MCF 10A (cell line): ENCODE data around the gene ZBTB46. TPM values are rescaled to one million over a fixed set of nuclear protein-coding genes. Genes with fewer than 3 reads are reported as not detected.
A peak's percentile ranks its signal among the peaks of the same experiment; 100 is the strongest.

Experiments used
- BruUV-seq: library from RNA; stranded (reverse); fragments of 400-500 nt; replicated peaks from 2 replicates; lab custom pipeline; 2021; lab: Mats Ljungman, UMichigan
- CTCF ChIA-PET: fragments of 300-600 bp; sonication (Branson Sonifier 250); formaldehyde crosslinking; extraction: SDS; loops from one replicate; lab custom pipeline; 2021; ENCODE audit warnings: antibody characterized with exemption, inconsistent platforms; lab: Yijun Ruan, JAX
- POLR2A ChIA-PET: fragments of 300-600, 350-650 bp; sonication (Branson Sonifier 250); formaldehyde crosslinking; extraction: SDS; loops from one replicate; lab custom pipeline; 2020; ENCODE audit warnings: antibody characterized with exemption, inconsistent platforms; lab: Yijun Ruan, JAX
- DNase-seq: peaks from one replicate; pipeline ENCODE4 v3.0.0-alpha.2; 2018; ENCODE audit not compliant: unreplicated experiment
- H3K27ac Mint-ChIP-seq: one replicate; pipeline ENCODE4 v1.8.0; 2022; ENCODE audit warnings: mild to moderate bottlenecking, low read depth, mixed read lengths; ENCODE audit not compliant: unreplicated experiment
- H3K27me3 Mint-ChIP-seq: one replicate; pipeline ENCODE4 v1.8.0; 2022; ENCODE audit warnings: mixed read lengths; ENCODE audit not compliant: insufficient read depth, unreplicated experiment
- H3K36me3 Mint-ChIP-seq: one replicate; pipeline ENCODE4 v1.8.0; 2022; ENCODE audit warnings: mild to moderate bottlenecking, moderate library complexity, mixed read lengths; ENCODE audit not compliant: insufficient read depth, unreplicated experiment
- H3K4me1 Mint-ChIP-seq: one replicate; pipeline ENCODE4 v1.8.0; 2022; ENCODE audit warnings: mixed read lengths; ENCODE audit not compliant: insufficient read depth, unreplicated experiment
- H3K4me3 Mint-ChIP-seq: one replicate; pipeline ENCODE4 v1.8.0; 2022; ENCODE audit warnings: mild to moderate bottlenecking, moderate library complexity, mixed read lengths; ENCODE audit not compliant: unreplicated experiment
- H3K9me3 Mint-ChIP-seq: one replicate; pipeline ENCODE4 v1.8.0; 2022; ENCODE audit warnings: mixed read lengths; ENCODE audit not compliant: unreplicated experiment
- intact Hi-C: fragments of 100-400 bp; cut with micrococcal nuclease; formaldehyde crosslinking; loops from 2 replicates; pipeline ENCODE4 v1.14.1; 2022
- total RNA-seq: library from RNA; stranded (reverse); gene quantifications from 2 replicates; pipeline ENCODE4 v1.2.3, GENCODE V29; 2022
- TF ChIP-seq, protein P1 (sequence below): fragments of 200-600 bp; IDR thresholded peaks from one replicate; pipeline ENCODE4 v1.8.0; 2022; ENCODE audit warnings: antibody characterized with exemption, mild to moderate bottlenecking; ENCODE audit not compliant: unreplicated experiment

ZBTB46 gene
- total RNA-seq, 1 experiment from 2014 or later = 0.63 TPM

DNA sequence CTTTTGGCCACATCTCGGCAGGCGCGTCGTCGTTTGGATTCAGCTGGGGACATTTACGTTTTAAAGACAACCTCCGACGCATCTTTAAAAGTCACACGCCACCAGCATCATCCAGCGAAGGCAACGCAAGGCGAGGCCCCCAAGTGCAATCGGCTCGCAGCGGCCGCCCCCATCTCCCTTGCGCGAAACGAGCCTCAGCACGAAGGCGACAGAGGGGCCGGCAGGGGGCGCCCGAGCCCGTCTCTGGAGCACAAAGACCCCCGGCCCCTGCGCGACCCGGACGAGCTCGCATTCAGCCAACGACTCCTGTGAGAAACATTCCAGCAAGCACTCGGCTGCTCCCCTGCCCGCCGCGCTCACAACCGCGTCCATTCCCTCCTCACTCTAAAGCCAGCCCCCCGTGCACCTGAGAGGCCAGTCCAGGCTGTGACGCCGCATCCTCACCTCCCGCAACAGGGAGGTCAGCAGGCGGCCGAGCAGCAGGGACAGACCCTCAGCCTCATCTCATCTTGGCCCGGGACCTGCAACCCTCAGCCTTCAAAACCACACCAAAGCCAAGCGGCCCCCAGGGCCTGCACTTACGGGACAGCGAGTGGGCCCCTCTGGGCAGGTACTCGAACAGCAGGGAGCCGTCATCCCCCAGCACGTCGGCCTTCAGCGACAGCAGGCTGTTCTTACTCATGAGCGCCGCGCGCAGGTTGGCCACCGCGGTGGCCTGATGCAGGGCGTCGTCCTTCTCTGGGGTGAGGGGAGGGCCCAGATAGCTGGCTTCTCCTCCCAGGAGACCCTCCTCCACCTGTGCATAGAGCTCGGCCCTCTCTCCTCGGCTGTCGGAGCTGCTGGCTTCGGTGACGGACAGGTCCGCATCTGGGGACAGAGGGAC, 55.7 kb downstream of the ZBTB46 start:
- ChIA-PET CTCF (interaction anchor here (0.6 to 4.8 kb wide), 9 partner anchors 9 to 231 kb away, joined by 3 to 33 read pairs (median 4); partner anchors contain the start of gene TPD52L2), POLR2A (interaction anchor here (0.6 kb wide), 1 partner anchor 164 kb away, joined by 3 read pairs; no protein-coding TSS in a partner anchor)
- no TSS peak for BruUV-seq
- no peaks in the 10 kb centered on the region for H3K36me3 Mint-ChIP-seq
- peaks cover 9% of the 10 kb centered on the region for H3K4me1 Mint-ChIP-seq
- H3K9me3 Mint-ChIP-seq = no peaks in the 10 kb centered on the region
- DNase-seq = no peak
- H3K4me3 Mint-ChIP-seq = no peak overlapping the region
- no peaks in the 10 kb centered on the region for H3K27me3 Mint-ChIP-seq
- intact Hi-C loops = no loop called here
- no peak overlapping the region for H3K27ac Mint-ChIP-seq
- TF ChIP-seq, protein P1, sequence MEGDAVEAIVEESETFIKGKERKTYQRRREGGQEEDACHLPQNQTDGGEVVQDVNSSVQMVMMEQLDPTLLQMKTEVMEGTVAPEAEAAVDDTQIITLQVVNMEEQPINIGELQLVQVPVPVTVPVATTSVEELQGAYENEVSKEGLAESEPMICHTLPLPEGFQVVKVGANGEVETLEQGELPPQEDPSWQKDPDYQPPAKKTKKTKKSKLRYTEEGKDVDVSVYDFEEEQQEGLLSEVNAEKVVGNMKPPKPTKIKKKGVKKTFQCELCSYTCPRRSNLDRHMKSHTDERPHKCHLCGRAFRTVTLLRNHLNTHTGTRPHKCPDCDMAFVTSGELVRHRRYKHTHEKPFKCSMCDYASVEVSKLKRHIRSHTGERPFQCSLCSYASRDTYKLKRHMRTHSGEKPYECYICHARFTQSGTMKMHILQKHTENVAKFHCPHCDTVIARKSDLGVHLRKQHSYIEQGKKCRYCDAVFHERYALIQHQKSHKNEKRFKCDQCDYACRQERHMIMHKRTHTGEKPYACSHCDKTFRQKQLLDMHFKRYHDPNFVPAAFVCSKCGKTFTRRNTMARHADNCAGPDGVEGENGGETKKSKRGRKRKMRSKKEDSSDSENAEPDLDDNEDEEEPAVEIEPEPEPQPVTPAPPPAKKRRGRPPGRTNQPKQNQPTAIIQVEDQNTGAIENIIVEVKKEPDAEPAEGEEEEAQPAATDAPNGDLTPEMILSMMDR = peak; percentile 44

DNA sequence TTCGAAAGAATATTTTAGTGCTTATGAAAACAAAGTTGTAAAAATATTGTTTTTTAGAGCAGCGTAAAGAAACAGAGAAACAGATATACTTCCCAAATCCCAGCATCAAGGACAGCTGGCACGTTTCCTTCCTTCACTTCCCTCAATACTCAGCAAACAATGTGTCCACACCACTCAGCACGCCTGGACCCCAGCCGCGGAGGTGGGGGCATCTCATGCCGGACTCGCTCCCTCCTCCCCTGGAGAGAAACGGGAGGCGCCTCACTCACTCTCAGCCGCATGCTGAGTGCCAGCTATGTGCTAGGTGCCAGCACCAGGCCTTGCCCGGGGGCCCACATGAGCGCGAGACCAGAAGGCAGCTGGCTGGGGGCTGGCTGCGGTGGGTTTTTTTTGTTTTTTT, 56.8 kb downstream of the ZBTB46 start:
- intact Hi-C loops = no loop called here
- ChIA-PET POLR2A (no interaction called here), CTCF (interaction anchor here (0.6 to 4.8 kb wide), 7 partner anchors 8 to 229 kb away, joined by 3 to 33 read pairs (median 3); partner anchors contain the start of gene TPD52L2)
- no peaks in the 10 kb centered on the region for H3K9me3 Mint-ChIP-seq
- TF ChIP-seq, protein P1 = no peak
- DNase-seq = no peak
- no peak overlapping the region for H3K27ac Mint-ChIP-seq
- no peaks in the 10 kb centered on the region for H3K36me3 Mint-ChIP-seq
- no peak overlapping the region for H3K4me3 Mint-ChIP-seq
- H3K27me3 Mint-ChIP-seq = no peaks in the 10 kb centered on the region
- BruUV-seq = no TSS peak
- peaks cover 9% of the 10 kb centered on the region for H3K4me1 Mint-ChIP-seq

DNA sequence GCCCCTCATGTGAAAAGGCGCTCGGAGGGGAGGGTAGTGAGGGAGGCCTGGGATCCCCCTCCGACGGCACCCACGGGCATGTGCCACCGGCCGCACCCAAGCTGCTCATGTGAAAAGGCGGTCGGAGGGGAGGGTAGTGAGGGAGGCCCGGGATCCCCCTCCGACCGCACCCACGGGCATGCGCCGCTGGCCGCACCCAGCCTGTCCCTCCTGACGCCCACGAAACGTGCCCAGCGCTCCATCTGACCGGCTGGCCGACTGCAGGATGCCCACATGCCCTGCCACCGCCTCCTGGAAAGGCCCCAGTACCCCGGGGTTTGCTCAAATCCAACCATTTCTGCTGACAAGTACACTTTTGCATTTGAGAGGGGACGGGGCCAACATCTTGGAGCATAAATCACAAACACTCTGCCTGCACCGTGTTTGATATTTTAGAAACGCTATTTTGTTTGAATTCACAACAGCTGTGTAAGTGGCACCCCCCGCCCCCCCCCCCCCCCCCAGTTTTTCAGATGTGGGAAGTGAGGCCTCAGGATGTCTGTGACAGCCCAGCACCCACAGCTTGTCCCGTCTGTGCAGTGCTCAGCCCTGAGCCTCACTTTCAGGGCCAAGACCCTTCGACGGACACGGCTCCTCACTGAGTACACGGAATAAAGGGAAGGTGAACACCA, 57.4 kb downstream of the ZBTB46 start:
- TF ChIP-seq, protein P1 = no peak
- Mint-ChIP-seq H3K27ac (no peak overlapping the region), H3K9me3 (no peaks in the 10 kb centered on the region), H3K4me1 (peaks cover 9% of the 10 kb centered on the region), H3K4me3 (no peak overlapping the region), H3K36me3 (no peaks in the 10 kb centered on the region), H3K27me3 (no peaks in the 10 kb centered on the region)
- no peak for DNase-seq
- POLR2A ChIA-PET = no interaction called here
- CTCF ChIA-PET = interaction anchor here (0.6 to 4.8 kb wide), 4 partner anchors 12 to 102 kb away, joined by 3 to 33 read pairs (median 4); no protein-coding TSS in a partner anchor
- intact Hi-C loops = no loop called here
- BruUV-seq = no TSS peak
